Ascending aorta (tissue), 2 donors: ENCODE measurements around the gene MYADML2. TPM values are rescaled to one million over a fixed set of nuclear protein-coding genes. Genes with fewer than 3 reads are reported as not detected.
A peak's percentile ranks its signal among the peaks of the same experiment; 100 is the strongest.

Experiments used
- DNase-seq, 2 donors: peaks; one replicate each; pipeline ENCODE4 v3.0.0-alpha.2; 2019; ENCODE audit warnings: low spot score in 2 of 2
- H3K27ac ChIP-seq, 2 donors: fragments of 200-600 bp; sonication (generic); one replicate each; pipeline ENCODE4 v1.5.1; 2016 to 2017; ENCODE audit warnings: mild to moderate bottlenecking in 1 of 2
- H3K27me3 ChIP-seq: fragments of 200-600 bp; sonication (generic); one replicate; pipeline ENCODE4 v1.5.1; 2017
- H3K36me3 ChIP-seq, 2 donors: fragments of 200-600 bp; sonication (generic); one replicate each; pipeline ENCODE4 v1.5.1; 2016
- H3K4me1 ChIP-seq, 2 donors: fragments of 200-600 bp; sonication (generic); one replicate each; pipeline ENCODE4 v1.5.1; 2016 to 2017; ENCODE audit warnings: mild to moderate bottlenecking in 1 of 2
- H3K4me3 ChIP-seq, 2 donors: fragments of 200-600 bp; sonication (generic); one replicate each; pipeline ENCODE4 v1.5.1; 2016 to 2017; ENCODE audit warnings: mild to moderate bottlenecking in 1 of 2
- H3K9me3 ChIP-seq, 2 donors: fragments of 200-600 bp; sonication (generic); one replicate each; pipeline ENCODE4 v1.5.1; 2016
- CTCF ChIP-seq, 3 experiments: fragments of 200-600 bp in 2 of 3; fragments of 450-650 bp in 1 of 3; sonication (generic) in 2 of 3; IDR thresholded peaks; one replicate each; pipeline ENCODE4 v1.5.1; 2016 to 2019; ENCODE audit warnings: antibody characterized with exemption in 3 of 3, mild to moderate bottlenecking in 1 of 3, moderate library complexity in 1 of 3
- intact Hi-C: fragments of 100-400 bp; cut with DNase I; formaldehyde crosslinking; loops from one replicate; pipeline ENCODE4 v1.15.1; 2023
- total RNA-seq: library from RNA; depleted of rRNA; stranded (reverse); fragments of >200 nt; gene quantifications from one replicate; pipeline ENCODE4 v1.1.0, GENCODE V29; 2016

Gene MYADML2
- total RNA-seq, 1 donor from 2014 or later, result not detected

DNA sequence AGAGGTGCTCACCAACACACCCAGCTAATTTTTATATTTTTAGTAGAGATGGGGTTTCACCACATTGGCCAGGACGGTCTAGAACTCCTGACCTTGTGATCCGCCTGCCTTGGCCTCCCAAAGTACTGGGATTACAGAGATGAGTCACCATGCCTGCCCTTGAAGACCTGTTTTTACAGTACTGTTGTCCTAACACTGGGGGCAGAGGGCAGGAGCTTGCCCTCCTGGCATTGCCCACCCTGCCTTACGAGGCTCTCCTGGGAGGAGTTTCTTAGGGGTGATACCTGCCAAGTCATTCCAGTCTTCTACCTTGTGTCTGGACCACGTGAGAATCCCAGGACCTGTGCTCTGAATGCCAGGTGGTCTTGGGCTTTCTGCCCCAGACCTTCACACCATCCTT, 33.1 kb upstream of the MYADML2 start:
- no peak for TF ChIP-seq CTCF (IDR thresholded peaks at IDR 0.05)
- H3K4me3 ChIP-seq, result no peak overlapping the region
- H3K27ac ChIP-seq, result no peak overlapping the region
- H3K27me3 ChIP-seq, result no peaks in the 10 kb centered on the region
- H3K9me3 ChIP-seq, result no peaks in the 10 kb centered on the region
- DNase-seq, result no peak
- intact Hi-C loops, result no loop called here
- H3K36me3 ChIP-seq, result peaks cover 3 to 22% of the 10 kb centered on the region in 2 donors
- H3K4me1 ChIP-seq, result peaks cover 4 to 11% of the 10 kb centered on the region in 2 donors

DNA sequence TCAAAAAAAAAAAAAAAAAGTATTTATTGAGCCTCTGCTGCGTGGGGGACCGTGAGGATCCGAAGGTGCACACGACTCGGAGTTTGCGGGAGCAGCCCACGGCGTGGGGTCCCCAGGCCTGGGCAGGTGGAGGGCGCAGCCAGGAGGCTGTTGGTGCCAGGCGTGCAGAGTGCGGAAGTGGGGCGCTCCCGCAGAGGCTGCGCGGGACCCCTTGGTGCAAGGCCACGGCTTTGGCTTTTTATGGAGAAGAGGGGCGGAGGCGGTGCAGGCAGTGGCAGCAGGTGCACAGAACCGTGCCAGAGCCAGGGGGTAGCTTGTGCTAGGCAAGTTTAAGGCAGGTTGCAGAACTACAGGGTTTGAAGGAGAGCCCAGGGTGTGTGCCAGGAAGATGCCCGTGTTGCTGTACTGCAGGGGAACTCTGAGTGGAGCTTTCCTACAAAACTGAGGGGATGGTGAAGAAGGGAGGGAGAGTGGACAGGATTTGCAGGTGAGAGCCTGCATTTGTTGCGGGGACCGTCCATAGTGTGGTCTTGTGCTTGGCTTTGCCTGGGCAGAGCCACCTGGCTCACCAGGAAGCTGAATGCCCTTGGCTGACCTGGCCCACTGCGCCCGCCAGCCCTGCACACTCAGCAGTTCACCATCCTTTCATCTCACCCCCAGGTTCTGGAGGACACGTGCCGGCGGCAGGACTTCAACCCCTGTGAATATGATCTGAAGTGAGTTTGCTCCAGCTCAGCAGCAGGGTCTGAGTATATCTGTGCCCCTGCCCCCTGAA, 31.7 kb upstream of the MYADML2 start:
- Histone ChIP-seq H3K27ac (no peak overlapping the region), H3K27me3 (no peaks in the 10 kb centered on the region), H3K36me3 (peaks cover 0 to 8% of the 10 kb centered on the region in 2 donors), H3K9me3 (peaks cover 0 to 2% of the 10 kb centered on the region in 2 donors), H3K4me1 (peaks cover 4 to 11% of the 10 kb centered on the region in 2 donors), H3K4me3 (peak overlapping the region; percentile 74 to 84)
- no peak for DNase-seq
- intact Hi-C loops, result no loop called here
- no peak for TF ChIP-seq CTCF (IDR thresholded peaks at IDR 0.05)

DNA sequence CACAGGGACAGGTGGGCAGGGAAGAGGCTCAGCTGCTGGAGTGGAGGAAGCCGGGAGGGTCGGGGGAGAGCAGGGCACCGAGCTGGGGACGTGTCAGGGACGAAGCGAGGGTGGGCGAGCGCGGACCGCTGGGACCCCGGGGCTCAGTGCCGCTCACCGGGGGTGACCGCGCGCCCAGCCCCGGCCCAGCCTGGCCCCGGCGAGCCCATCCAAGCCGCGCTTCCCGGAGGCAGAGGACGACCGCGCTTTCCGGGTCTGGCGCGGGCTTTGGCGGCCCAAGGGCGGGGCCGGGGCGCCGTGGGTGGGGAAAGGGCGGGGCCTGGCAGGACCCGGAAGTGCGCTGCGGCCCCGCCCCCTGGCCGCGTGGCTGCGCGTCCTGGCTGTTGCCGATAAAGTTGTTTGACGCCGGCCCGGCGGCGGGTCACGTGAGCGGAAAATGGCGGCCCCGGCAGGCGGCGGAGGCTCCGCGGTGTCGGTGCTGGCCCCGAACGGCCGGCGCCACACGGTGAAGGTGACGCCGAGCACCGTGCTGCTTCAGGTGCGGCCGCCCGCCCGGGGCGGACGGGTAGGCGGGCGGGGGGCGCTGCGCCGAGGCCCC, 30.3 kb upstream of the MYADML2 start, which contains the start of gene ASPSCR1:
Gene ASPSCR1, plus strand, starts transcription at position 419 of the 598 bp plus-strand sequence. Its CDS starts 18 bp downstream, at position 437.
- H3K4me3 ChIP-seq, result peak within 1 kb of the TSS; percentile 74 to 84
- intact Hi-C loops, result loop anchor here (1.0 kb wide), 3 partner anchors 26 to 50 kb away; partner anchors contain the start of genes LRRC45 and MAFG
- H3K27me3 ChIP-seq, result no peaks in the 10 kb centered on the region
- peak; percentile 54 to 93 for DNase-seq
- H3K9me3 ChIP-seq, result peaks cover 0 to 7% of the 10 kb centered on the region in 2 donors
- H3K4me1 ChIP-seq, result peaks cover 4 to 11% of the 10 kb centered on the region in 2 donors
- peak within 1 kb of the TSS; percentile 79 to 95 for H3K27ac ChIP-seq
- peaks cover 0 to 8% of the 10 kb centered on the region in 2 donors for H3K36me3 ChIP-seq
- TF ChIP-seq CTCF (IDR thresholded peaks at IDR 0.05), result peak in 1 of 3 experiments; percentile 18

GRCh38 chr17:81976332-81977210, 29.5 kb upstream of the MYADML2 start:
- Histone ChIP-seq H3K27me3 (no peaks in the 10 kb centered on the region), H3K27ac (peak overlapping the region; percentile 79 to 95), H3K9me3 (peaks cover 0 to 7% of the 10 kb centered on the region in 2 donors), H3K4me3 (peak overlapping the region; percentile 74 to 84), H3K36me3 (peaks cover 0 to 8% of the 10 kb centered on the region in 2 donors), H3K4me1 (peaks cover 4 to 11% of the 10 kb centered on the region in 2 donors)
- intact Hi-C loops, result loop anchor here (1.0 kb wide), 3 partner anchors 27 to 49 kb away; partner anchors contain the start of genes LRRC45 and MAFG
- no peak for TF ChIP-seq CTCF (IDR thresholded peaks at IDR 0.05)
- DNase-seq, result no peak

DNA sequence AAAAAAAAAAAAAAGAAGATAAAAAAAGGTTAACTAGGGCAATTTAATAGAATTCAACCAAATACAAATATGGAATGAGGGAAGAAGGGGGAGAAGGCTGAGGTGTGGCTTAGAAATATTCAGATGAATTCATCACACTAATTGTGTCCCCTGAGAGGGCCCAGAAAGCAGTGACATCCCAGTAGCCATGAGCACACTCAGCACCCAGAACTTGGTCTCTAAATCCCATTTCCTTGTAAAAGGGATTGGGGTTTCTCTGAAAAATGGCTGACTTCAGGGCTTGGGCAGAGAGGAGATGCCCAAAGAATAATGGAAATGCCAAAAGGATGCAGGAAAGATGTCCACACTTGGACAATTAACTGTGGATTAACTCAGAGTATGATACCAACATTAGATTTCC, 26.4 kb upstream of the MYADML2 start:
- TF ChIP-seq CTCF (IDR thresholded peaks at IDR 0.05), result no peak

More for the DNA sequence above, 26.4 kb upstream of the MYADML2 start:
- no peak for DNase-seq
- Histone ChIP-seq H3K27me3 (no peaks in the 10 kb centered on the region), H3K4me1 (peaks cover 2 to 7% of the 10 kb centered on the region in 2 donors), H3K4me3 (no peak overlapping the region), H3K9me3 (peaks cover 0 to 7% of the 10 kb centered on the region in 2 donors), H3K27ac (no peak overlapping the region), H3K36me3 (no peaks in the 10 kb centered on the region)
- intact Hi-C loops, result no loop called here
